ENCODE data around the gene TLE4. TPM values are rescaled to one million over a fixed set of nuclear protein-coding genes. Genes with fewer than 3 reads are reported as not detected.

The TLE4 gene
- total RNA-seq, 2 experiments from 2014 or later = 125 to 136 TPM

GRCh38 chr9:79658926-79659325 is 87.2 kb downstream of the TLE4 start:
- POLR2A ChIA-PET = no interaction called here
- CTCF ChIA-PET = interaction anchor here (1.1 to 1.2 kb wide), 2 partner anchors 12 to 27 kb away, joined by 3 to 5 read pairs; no protein-coding TSS in a partner anchor

GRCh38 chr9:79660615-79661014 is 88.8 kb downstream of the TLE4 start:
- peaks cover 16% of the 10 kb centered on the region for H3K36me3 ChIP-seq (ENCODE audit: insufficient read depth, low read length)
- ChIA-PET POLR2A (interaction anchor here (1.1 kb wide), 1 partner anchor 89 kb away, joined by 4 read pairs; the partner anchor contains the start of gene TLE4), CTCF (no interaction called here)
- H3K27ac ChIP-seq (ENCODE audit: low read depth in 1 of 2, low read length in 2 of 2) = no peak overlapping the region
- no peak overlapping the region for H3K4me3 ChIP-seq (ENCODE audit: low read length)
- Mint-ChIP-seq H3K4me3 (no peak overlapping the region), H3K4me1 (ENCODE audit: low read depth) (peaks cover 76% of the 10 kb centered on the region), H3K27me3 (no peaks in the 10 kb centered on the region), H3K27ac (no peak overlapping the region), H3K36me3 (ENCODE audit: low read depth) (peaks cover 54% of the 10 kb centered on the region), H3K9me3 (no peaks in the 10 kb centered on the region)
- H3K27me3 ChIP-seq (ENCODE audit: control insufficient read depth in 1 of 2, insufficient read depth in 2 of 2, low read length in 2 of 2) = no peaks in the 10 kb centered on the region
- DNase-seq = no peak
- intact Hi-C loops (cut with DNase I, micrococcal nuclease) = loop anchor here in 1 of 2 experiments (5.0 kb wide), 2 partner anchors 37 to 88 kb away; partner anchors contain the start of gene TLE4
- no peaks in the 10 kb centered on the region for H3K9me3 ChIP-seq (ENCODE audit: control insufficient read depth in 1 of 2, insufficient read depth in 1 of 2, low read length in 2 of 2)
- TF ChIP-seq CTCF (IDR thresholded peaks at IDR 0.05) = no peak
- ATAC-seq (ENCODE audit: poor library complexity) = no peak
- peaks cover 11% of the 10 kb centered on the region for H3K4me1 ChIP-seq (ENCODE audit: insufficient read depth, low read length)

More at GRCh38 chr9:79658926-79659325, 87.2 kb downstream of the TLE4 start:
- ATAC-seq (ENCODE audit: poor library complexity) = no peak
- H3K27me3 Mint-ChIP-seq = no peaks in the 10 kb centered on the region
- DNase-seq = no peak
- intact Hi-C loops (cut with DNase I, micrococcal nuclease) = no loop called here
- Histone ChIP-seq H3K9me3 (ENCODE audit: control insufficient read depth in 1 of 2, insufficient read depth in 1 of 2, low read length in 2 of 2) (no peaks in the 10 kb centered on the region), H3K4me1 (ENCODE audit: insufficient read depth, low read length) (peaks cover 9% of the 10 kb centered on the region), H3K27me3 (ENCODE audit: control insufficient read depth in 1 of 2, insufficient read depth in 2 of 2, low read length in 2 of 2) (no peaks in the 10 kb centered on the region), H3K4me3 (ENCODE audit: low read length) (no peak overlapping the region), H3K36me3 (ENCODE audit: insufficient read depth, low read length) (peaks cover 20% of the 10 kb centered on the region), H3K27ac (ENCODE audit: low read depth in 1 of 2, low read length in 2 of 2) (no peak overlapping the region)
- peaks cover 65% of the 10 kb centered on the region for H3K4me1 Mint-ChIP-seq (ENCODE audit: low read depth)
- TF ChIP-seq CTCF (IDR thresholded peaks at IDR 0.05) = no peak
- no peak overlapping the region for H3K4me3 Mint-ChIP-seq
- H3K9me3 Mint-ChIP-seq = no peaks in the 10 kb centered on the region
- no peak overlapping the region for H3K27ac Mint-ChIP-seq
- peaks cover 59% of the 10 kb centered on the region for H3K36me3 Mint-ChIP-seq (ENCODE audit: low read depth)

GRCh38 chr9:79661279-79661678 is 89.5 kb downstream of the TLE4 start:
- H3K9me3 Mint-ChIP-seq = no peaks in the 10 kb centered on the region
- Histone ChIP-seq H3K4me3 (ENCODE audit: low read length) (no peak overlapping the region), H3K4me1 (ENCODE audit: insufficient read depth, low read length) (peaks cover 11% of the 10 kb centered on the region), H3K27ac (ENCODE audit: low read depth in 1 of 2, low read length in 2 of 2) (no peak overlapping the region), H3K27me3 (ENCODE audit: control insufficient read depth in 1 of 2, insufficient read depth in 2 of 2, low read length in 2 of 2) (no peaks in the 10 kb centered on the region), H3K36me3 (ENCODE audit: insufficient read depth, low read length) (peaks cover 11% of the 10 kb centered on the region), H3K9me3 (ENCODE audit: control insufficient read depth in 1 of 2, insufficient read depth in 1 of 2, low read length in 2 of 2) (no peaks in the 10 kb centered on the region)
- ChIA-PET POLR2A (interaction anchor here (0.7 kb wide), 1 partner anchor 11 kb away, joined by 3 read pairs; no protein-coding TSS in a partner anchor), CTCF (no interaction called here)
- ATAC-seq (ENCODE audit: poor library complexity) (no peak), DNase-seq (no peak)
- peaks cover 76% of the 10 kb centered on the region for H3K4me1 Mint-ChIP-seq (ENCODE audit: low read depth)
- H3K27ac Mint-ChIP-seq = no peak overlapping the region
- no peak for TF ChIP-seq CTCF (IDR thresholded peaks at IDR 0.05)
- no peaks in the 10 kb centered on the region for H3K27me3 Mint-ChIP-seq
- H3K36me3 Mint-ChIP-seq (ENCODE audit: low read depth) = peaks cover 52% of the 10 kb centered on the region
- intact Hi-C loops (cut with DNase I, micrococcal nuclease) = loop anchor here in 1 of 2 experiments (5.0 kb wide), 2 partner anchors 36 to 89 kb away; partner anchors contain the start of gene TLE4
- H3K4me3 Mint-ChIP-seq = no peak overlapping the region

All from CD4-positive, alpha-beta T cell (primary cell).